Fibroblast of skin of left biceps (primary cell): ENCODE results near the gene POU2AF3.
"Not testable (repeated sequence)": the region's sequence is repeated elsewhere in the genome, so short reads cannot be mapped to it uniquely, and the experiment has no call there.

Source experiments
- DNase-seq, 2 experiments: peaks; one replicate each; pipeline ENCODE4 v3.0.0-alpha.2; 2013; ENCODE audit warnings: low read depth in 2 of 2

POU2AF3 gene

DNA sequence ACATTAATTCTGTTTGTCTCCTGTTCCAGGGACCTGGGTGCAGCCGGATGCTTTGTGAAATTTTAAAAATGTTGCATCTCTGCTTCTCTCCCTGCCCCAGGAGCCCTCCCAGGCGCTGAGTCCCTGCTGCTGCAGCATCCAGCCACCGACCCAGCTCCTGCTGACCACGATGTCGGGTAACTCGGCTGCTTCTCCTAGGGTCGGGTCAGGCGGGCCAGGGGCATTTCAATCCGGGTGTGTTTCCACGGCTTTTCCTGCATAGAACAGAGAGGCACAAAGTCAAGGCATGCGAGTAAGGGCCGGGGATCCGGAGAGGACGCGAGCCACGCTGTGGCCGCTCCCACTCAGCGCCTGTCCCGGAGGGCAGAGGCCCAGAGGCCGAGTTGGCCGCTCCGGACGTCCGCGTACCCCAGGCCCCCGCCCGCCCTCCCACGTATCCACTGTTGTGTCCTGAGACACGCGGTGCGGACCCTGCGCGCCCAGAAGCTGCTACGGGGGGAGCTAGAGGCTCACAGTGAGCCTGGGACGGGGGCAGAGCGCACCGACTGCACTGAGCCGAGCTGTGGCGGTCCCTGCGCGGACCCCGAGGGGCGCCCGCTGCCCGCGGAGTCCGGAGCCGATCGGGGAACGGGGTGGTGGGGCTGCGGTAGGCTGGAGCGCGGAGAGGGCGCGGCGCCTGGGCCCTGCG lies at the start of gene POU2AF3:
TSS of gene POU2AF3 (plus strand) at position 134 of the 688 bp plus-strand sequence. CDS start at position 170, 36 bp downstream.
- no peak for DNase-seq

DNA sequence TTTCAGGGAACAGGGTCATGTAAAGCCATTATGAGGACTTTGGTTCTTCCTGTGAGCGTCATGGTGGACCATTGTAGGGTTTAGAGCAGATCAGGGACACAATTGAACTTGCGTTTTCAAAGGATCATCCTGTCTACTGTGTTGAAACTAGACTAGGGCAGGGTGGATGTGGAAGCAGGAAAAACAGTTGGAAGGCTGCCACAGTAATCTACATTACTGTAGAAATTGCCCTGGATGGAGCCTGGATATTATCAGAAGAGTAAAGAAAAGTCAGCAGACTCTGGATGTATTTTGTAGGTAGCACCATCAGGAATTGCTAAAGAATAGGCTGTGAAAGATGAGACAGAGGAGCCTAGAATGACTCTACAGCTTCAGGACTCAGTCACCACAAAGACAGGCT lies 47.4 kb upstream of the POU2AF3 start:
- DNase-seq = no peak

DNA sequence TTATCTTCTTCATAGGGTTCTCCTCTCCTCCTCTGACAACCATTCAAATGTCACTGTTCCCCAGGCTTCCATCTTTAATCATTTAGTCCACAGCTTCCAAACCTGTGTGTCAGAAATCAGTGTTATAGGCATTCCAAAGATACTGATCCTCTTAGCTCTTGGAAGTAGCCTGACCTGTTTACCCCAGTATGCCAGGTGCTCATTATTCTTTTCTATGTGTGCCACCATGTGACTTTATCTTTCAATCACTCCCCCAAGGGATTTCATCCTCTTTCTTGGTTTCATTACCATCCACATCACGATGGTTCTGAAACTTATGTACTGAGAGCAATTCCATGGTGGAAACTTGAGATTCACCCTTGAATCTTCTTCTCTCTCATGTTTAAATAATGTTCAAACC lies 45.2 kb upstream of the POU2AF3 start:
- no peak for DNase-seq

DNA sequence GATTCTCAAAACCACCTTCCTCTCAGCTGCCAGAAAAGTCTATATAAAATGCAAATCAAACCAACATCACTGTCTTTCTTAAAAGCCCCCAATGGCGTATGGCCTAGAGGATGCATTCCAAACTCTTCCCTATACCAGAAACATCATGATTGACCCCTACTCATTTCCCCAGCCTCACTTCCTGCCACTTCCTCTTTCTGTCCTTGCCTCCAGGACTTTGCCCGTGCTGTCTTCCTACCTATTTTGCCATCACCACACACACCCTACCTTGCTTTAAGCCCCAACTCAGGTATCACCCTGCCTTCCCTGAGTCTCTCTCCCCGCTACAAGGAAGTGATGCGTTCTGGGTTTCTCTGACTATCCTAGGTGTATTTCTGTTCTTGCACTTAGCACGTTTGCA lies 44.7 kb upstream of the POU2AF3 start:
- DNase-seq = no peak

GRCh38 chr11:111258046-111258445 lies 40.3 kb upstream of the POU2AF3 start:
- DNase-seq = no peak

GRCh38 chr11:111259896-111260295 lies 38.5 kb upstream of the POU2AF3 start:
- no peak for DNase-seq

- DNase-seq = peak; percentile 77 to 78
These were observed 37.5 kb upstream of the POU2AF3 start for GRCh38 chr11:111260811-111261210.

DNA sequence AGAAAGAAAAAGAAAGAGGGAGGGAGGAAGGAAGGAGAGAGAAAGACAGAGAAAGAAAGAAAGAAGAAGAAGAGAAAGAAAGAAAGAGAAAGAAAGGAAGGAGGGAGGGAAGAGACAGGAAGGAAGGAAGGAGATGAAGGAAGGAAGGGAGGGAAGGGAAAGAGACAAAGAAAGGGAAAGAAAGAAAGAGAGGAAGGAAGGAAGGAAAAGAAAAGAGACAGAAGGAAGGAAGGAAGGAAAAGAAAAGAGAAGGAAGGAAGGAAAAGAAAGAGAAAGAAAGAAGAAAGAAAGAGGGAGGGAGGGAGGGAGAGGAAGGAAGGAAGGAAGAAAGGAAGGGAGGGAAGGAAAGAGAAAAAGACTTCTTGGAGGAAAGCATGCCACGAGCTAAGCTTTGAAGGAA lies 33.7 kb upstream of the POU2AF3 start:
- no peak for DNase-seq

DNA sequence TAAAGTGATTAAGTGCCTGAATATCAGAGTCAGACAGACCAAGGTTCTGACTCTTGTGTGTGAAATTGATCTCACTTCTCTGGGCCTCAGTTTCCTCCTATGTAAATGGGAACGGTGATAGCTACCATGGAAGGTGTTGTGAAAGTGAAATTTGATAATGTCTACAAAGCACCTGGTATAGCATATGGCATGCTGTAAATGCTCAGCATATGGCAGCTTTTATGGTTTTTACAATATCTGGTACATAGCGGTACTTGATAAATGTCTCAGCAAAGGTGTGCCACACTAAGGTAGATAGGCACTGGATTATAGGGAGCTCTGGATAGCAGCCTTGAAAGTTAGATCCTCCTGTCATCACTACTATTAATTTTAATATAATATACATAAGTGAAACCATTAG lies 32.9 kb upstream of the POU2AF3 start:
- no peak for DNase-seq

DNA sequence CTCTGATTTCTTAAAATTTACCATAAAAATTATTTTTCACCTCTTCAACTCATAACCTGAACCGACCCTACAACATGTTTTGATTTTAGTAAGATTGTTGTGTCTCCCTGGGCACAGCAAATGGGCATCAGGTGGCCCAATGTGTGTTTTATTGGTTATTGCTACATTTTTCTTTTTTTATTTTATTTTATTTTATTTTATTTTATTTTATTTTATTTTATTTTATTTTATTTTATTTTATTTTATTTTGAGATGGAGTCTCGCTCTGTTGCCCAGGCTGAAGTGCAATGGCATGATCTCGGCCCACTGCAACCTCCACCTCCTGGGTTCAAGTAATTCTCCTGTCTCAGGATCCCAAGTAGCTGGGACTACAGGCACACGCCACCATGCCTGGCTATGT lies 30.0 kb upstream of the POU2AF3 start:
- not testable (repeated sequence) for DNase-seq

- no peak for DNase-seq
These were observed 29.0 kb upstream of the POU2AF3 start for GRCh38 chr11:111269146-111269868.

DNA sequence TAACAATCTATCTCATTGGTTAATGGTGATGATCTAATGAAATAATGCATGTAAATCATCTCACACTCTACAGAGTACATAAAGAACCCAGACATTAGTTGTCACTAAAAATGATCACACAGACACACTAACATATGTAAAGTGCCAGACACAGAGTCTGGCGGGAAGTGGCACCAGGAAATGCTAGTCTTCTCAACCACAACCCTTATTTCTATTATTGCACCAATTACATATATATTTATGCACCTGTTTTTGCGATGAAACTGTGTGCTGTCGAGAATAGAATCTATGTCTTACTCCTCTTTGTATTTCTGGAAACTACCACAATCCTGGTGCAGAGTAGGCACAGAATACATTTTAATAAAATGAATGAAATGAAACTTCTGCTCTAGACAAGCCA lies 25.9 kb upstream of the POU2AF3 start:
- no peak for DNase-seq

- DNase-seq = no peak
These were observed 15.7 kb upstream of the POU2AF3 start for GRCh38 chr11:111282562-111283075.

- peak; percentile 16 to 21 for DNase-seq
These were observed 14.3 kb upstream of the POU2AF3 start for GRCh38 chr11:111283945-111284481.

DNA sequence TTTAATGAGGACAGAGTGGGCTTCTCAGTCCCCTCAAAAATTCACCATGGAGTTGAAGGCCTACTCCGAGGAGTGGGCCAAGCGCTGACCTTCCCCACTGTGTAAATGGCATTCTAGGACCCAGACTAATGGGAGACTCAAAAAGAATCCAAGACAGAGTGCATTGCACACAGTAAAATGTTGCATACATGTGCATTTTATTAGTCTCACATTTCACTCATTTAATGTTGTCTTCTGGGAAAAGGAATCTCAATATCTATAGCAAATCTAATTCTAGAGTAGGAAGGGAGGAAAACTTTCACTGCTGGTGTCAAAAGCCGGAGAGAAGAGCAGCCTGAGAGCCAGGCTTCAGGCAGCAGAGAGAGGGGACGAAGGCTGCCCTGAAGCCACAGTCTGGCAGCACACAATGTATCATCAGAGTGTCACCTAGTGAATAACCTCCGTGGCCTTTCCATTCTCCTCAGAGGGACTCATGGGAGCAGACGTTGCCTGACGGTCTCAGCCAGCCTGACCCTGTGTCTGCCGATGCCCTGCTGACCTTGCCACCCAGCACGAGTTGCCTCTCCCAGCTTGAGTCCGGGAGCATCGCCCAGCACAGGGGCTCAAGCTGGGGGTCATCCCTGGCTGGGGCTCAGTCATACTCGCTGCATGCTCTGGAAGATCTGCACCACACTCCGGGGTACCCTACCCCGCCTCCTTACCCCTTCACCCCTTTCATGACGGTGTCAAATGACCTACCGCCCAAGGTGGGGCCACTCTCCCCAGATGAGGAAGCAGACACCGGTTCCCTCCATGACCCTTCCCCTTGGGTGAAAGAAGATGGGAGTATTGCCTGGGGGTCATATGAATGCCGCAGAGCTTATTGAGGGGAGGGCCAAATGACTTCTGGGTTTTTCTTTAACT lies 12.9 kb upstream of the POU2AF3 start:
- peak; percentile 16 to 21 for DNase-seq

GRCh38 chr11:111291764-111292163 lies 6.6 kb upstream of the POU2AF3 start:
- DNase-seq = no peak

GRCh38 chr11:111292408-111292807 lies 5.9 kb upstream of the POU2AF3 start:
- DNase-seq = not testable (repeated sequence)

DNA sequence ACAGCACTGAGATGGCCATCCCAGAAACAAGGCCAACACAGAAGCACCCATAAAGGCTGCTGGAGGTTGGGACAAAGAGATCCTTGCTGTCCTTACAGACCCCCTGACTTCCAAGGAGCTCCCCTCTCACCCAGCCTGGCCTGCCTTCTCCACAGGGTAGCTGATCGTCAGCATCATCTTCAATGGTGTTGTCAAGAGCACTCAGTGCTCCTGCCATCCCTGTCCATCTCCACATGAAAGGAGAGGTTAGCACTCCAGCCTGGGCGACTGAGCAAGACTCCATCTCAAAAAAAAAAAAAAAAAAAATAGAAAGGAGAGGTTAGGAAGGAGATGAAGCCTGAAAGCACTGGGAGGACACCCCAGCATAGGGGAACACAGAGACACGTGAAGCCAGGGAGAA lies 2.1 kb upstream of the POU2AF3 start:
- no peak for DNase-seq

DNA sequence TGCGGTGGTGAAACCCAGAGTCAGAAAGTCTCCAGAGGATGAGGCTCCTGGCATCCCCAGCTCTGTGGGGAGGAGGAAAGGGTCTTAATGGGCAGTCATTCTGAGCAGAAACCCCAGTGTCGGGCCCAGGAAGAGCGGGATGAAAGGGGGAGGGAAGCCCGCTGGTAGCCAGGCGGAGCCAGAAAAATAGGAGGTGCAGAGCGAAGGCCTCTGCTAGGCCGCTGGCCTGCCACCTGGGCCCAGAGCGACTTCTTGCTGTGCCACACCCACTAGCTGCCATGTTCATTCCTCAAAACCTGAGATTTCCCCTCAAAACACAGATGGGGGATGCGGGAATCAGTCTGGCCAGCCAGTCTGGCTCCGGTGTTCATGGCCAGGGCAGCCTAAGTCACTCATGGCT lies 650 bp upstream of the POU2AF3 start:
- DNase-seq = no peak

DNA sequence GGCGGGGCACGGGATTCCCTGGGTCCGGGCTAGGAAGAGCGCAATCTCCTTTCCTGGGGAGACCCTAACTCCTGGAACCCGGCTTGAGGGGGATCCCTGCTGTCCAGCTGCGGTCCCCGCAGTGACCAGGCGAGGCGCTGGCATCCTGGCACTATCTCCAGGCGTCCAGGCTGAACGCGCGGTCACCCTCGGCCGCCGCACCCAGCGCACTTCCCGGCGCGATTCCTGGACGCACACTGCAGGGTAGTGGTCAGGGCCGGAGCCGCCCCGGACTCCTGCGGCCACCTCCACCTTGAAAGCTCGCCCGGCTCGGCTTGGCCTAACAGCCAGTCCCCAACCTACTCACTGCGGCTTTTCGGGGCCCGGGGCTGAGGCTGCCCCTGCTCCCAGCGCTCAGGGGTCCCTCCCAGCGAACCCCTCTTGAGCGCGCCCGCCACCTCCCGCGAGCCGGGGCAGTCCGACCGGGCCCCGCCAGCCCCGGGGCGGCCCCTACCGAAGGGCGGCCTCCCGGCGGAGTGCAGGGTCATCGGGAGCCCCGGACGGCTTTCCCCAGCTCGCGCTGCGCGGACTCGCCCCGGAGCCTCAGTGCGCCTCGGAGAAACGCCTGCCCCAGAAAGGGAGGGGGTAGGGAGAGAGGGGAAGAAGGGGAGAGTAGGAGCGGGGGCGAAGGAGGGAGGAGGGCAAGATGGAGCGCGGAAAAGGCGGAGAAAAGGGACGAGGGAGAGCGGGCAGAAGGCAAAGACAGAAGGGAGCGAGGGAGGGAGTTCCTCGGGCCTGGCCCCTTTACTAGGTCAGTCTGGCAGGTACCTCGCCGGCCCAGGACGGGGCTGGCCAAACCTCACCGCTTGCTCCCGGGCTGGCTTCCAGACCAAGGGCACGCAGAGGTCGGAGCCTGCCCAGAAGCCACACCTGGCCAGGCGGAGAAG lies 1.0 kb downstream of the POU2AF3 start:
- DNase-seq = no peak

- no peak for DNase-seq
These were observed 2.2 kb downstream of the POU2AF3 start for GRCh38 chr11:111300569-111300968.
